ENCODE measurements around the gene SWSAP1.
A peak's percentile ranks its signal among the peaks of the same experiment; 100 is the strongest.
"Not testable (repeated sequence)": the region's sequence is repeated elsewhere in the genome, so short reads cannot be mapped to it uniquely, and the experiment has no call there.

SWSAP1 gene, protein sequence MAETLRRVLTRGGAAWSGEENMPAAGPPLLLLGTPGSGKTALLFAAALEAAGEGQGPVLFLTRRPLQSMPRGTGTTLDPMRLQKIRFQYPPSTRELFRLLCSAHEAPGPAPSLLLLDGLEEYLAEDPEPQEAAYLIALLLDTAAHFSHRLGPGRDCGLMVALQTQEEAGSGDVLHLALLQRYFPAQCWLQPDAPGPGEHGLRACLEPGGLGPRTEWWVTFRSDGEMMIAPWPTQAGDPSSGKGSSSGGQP

GRCh38 chr19:11374433-11375142, at the start of gene SWSAP1:
TSS of gene SWSAP1 (plus strand) at chr19:11374666. CDS start at chr19:11374681, 15 bp downstream.
- DNase-seq, result peak; percentile 97 to 98

DNA sequence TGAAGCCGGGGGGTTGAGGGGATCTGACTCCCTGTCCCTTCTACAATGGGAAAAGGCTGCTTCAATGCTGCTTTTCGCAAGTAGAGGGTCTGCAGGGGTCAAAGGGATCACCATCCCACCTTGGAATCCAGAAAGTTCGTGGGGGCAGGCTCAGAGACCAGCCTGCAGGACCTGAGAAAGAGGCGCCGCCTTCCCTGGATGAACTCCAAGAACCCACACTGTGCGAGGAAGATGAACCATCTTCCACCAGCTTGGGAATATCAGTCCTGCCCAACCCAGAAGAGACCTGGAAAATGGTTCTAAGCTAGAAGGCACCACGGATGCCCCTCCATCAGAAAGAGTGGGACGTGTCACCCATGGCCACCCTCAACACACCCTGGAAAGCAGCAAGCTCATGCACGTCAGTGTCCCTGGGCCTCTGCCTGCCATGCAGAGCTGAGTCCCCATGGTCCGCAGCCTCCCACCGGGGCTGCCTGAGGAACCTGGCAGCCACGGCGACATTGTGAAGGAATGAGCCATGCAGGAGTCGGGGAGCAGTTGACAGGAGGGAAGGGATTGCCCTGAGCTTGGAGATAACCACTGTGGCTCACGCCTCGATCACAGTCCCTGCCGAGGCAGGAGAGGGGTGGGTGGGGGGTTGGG, 49.6 kb upstream of the SWSAP1 start:
- DNase-seq, result no peak

DNA sequence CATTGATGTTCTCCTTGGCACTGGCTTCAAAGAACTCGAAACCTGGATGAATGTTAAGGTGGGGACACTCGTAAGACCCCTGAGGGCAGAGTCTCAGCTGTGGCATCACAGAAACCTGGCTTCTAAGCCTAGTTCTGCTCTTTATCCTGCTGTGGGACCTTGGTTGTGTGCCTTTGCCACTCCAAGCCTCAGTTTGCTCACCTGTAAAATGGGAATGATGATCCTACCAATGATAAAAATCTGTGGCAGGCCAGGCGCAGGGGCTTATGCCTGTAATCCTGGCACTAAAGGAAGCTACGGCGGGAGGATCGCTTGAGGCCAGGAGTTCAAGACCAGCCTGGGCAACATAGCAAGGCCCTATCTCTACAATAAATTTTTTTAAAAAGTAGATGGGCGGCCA, 48.9 kb upstream of the SWSAP1 start:
- DNase-seq, result no peak

DNA sequence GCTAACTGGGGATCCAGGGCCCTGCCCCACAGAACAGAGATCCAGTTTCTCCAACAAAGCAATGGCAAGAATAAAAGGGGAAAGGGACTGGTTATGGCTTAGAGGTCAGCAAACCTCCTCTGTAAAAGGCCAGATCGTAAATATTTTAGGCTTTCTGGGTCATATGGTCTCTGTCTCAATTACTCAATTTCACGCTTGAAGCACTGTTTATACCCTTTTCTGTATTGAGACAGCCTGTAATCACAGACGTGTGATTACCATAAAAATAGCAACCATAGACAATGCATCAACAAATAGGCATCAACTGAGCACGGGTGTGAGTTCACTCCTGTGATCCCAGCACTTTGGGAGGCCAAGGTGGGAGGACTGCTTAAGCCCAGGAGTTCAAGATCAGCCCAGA, 44.3 kb upstream of the SWSAP1 start:
- DNase-seq, result no peak

- no peak for DNase-seq
Measured at GRCh38 chr19:11331502-11331901, 43.0 kb upstream of the SWSAP1 start.

DNA sequence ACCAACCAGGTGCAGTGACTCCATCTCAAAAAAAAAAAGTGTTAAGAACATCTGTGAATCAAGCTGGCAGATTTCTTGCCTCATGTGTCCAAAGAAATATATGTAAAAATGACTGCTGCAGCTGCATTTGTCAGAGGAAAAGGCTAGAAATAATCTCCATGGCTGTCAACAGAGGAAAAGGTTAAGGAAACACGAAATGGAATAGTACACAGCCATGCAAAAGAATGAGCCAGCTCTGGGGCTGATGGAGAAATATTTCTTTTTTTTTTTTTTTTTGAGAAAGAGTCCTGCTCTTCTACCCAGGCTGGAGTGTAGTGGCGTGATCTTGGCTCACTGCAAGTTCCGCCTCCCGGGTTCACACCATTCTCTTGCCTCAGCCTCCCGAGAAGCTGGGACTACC, 41.6 kb upstream of the SWSAP1 start:
- DNase-seq, result no peak

DNA sequence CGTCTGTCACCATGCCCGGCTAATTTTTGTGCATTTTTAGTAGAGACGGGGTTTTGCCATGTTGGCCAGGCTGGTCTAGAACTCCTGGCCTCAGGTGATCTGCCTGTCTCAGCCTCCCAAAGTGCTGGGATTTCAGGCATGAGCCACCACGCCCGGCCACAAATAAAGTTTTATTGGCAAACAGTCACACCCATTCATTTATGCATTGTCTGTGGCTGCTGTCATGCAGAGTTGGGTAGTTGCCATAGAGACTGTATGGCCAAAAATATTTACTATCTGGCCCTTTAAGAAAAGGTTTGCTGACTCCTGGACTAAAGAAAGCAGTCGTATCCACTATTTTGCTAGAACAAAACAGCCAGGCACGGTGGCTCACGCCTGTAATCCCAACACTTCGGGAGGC, 40.6 kb upstream of the SWSAP1 start:
- DNase-seq, result not testable (repeated sequence)

GRCh38 chr19:11335449-11336146, 38.9 kb upstream of the SWSAP1 start:
- no peak for DNase-seq

GRCh38 chr19:11337080-11337479, 37.4 kb upstream of the SWSAP1 start:
- DNase-seq, result no peak

- DNase-seq, result no peak
Measured at GRCh38 chr19:11338121-11338520, 36.3 kb upstream of the SWSAP1 start.

DNA sequence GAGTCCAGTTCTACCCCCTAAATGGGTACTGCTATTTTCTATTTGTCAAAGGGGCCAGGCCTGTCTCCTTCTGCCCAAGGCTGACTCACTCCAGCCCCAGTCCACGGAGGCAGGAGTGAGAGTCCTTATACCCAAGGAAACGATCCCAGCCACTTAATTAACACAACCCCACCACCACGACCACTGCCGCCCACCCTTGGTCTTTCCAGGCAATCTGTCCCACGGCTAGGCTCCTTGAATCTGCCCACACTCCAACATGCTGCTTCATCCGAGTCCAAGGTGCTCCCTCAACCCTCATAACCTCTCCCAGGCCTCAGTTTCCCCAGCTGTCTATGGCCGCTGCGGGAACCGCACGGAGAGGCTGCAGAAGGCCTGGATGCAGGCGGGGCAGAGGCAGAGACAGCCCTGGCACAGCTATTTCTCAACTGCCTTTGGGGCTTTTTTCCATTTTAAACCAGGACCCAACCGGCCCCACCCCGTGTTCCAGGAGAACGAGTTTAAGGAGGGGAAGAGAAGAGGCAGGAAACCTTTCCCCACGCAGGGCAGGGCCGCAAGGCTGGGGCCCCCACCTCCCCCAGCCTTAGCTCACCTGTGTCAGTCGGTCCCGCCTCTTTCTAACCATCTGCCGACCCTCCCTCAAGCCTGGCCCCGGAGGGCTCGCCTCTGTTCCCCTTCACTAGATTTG, 35.8 kb upstream of the SWSAP1 start:
- no peak for DNase-seq

DNA sequence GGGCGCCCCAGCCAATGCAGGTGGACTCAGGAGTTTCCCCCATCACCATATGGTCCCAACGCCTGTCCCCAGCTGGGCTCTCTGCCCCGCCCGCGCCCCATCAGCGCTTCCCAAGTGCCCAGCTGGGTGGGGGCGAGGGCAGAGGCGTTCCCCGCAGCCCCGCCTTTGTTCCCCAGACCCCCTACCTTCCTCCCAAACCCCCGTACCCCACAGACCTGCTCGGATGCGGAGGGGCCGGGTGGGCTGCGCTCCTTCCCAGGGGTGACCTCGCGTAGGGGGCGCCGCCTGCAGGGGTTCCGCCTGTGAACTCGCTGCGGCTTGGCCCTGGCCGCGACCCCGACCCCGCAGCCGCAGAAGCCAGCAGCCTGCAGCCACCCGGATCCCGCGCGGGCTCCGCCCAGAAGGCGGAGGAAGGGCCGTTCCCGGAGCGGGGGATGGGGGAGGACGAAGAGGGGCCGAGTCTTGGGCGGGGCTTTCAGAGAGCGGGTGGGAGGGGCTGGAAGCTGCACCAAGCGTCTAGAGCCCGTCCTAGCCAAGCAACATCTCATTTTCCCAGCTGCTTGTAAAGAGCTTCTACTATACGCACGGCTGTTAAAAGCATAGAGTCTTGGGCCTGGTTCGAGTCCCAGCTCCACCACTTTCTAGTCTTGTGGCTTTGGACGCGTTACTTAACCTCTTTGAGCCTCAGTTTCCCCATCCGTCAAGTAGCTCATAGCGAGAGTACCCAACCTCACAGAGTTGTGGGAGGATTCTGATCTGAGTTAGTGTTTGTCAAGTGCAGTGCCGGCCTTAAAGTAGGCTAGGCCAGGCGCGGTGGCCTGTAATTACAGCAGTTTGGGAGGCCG, 35.0 kb upstream of the SWSAP1 start, which contains the start of gene RAB3D:
TSS of gene RAB3D (minus strand) at position 404 of the 845 bp plus-strand sequence. CDS start 2,258 bp downstream, outside the sequence.
- peak; percentile 92 to 94 for DNase-seq

DNA sequence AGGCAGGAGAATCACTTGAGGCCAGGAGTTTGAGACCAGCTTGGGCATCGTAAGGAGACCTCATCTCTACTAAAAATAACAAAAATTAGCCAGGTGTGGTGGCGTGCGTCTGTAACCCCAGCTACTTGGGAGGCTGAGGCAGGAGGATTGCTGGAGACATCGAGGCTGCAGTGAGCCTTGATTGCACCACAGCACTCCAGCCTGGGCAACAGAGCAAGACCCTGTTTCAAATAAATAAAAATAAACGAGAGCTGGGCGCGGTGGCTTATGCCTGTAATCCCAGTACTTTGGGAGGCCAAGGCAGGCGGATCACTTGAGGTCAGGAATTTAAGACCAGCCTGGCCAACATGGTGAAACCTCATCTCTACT, 34.4 kb upstream of the SWSAP1 start:
- DNase-seq, result not testable (repeated sequence)

DNA sequence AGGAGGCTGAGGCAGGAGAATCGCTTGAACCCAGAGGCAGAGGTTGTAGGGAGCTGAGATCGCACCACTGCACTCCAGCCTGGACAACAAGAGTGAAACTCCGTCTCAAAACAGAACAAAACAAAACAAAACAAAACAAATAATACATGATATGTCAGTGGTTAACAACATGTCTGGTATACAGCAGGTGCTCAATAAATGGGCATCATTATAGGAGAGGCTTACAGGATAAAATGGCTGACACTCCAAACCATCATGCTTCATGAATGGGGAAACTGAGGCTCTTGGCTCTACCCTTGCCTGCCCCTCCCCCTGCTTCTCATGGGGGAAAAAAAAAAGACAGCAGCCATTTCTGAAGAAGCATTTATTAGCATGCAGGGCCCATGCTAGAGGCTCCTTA, 32.0 kb upstream of the SWSAP1 start:
- DNase-seq, result no peak

- no peak for DNase-seq
Measured at GRCh38 chr19:11345122-11345803, 29.2 kb upstream of the SWSAP1 start.

- DNase-seq, result peak; percentile 99
Measured at GRCh38 chr19:11346104-11346940, 28.1 kb upstream of the SWSAP1 start, which contains the start of the genes CCDC159 and TMEM205. TSS of gene CCDC159 (plus strand) at chr19:11346519. CDS start at chr19:11346607, 88 bp downstream. TSS of gene TMEM205 (minus strand) at chr19:11346268. CDS start at chr19:11345619, 649 bp downstream.

- DNase-seq, result no peak
Measured at GRCh38 chr19:11347546-11348039, 26.9 kb upstream of the SWSAP1 start.

DNA sequence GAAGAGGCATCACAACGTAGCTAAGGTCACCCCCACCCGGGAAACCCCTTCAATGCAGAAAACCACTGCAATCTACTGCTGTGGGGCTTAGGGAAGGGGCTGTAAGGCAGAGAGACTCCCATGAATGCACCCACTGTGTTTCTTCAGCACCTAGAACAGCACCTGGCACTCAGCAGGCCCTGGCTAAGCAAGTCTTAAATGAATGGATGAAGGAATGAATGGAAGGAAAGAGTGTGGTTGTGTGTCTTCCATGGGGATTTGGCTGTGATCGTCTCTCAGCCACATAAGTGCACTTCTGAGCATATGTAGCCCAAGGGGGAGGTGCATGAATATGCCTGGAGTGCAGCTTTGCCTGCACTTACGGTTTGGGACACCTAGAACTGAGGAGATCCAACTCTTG, 25.3 kb upstream of the SWSAP1 start:
- DNase-seq, result no peak

DNA sequence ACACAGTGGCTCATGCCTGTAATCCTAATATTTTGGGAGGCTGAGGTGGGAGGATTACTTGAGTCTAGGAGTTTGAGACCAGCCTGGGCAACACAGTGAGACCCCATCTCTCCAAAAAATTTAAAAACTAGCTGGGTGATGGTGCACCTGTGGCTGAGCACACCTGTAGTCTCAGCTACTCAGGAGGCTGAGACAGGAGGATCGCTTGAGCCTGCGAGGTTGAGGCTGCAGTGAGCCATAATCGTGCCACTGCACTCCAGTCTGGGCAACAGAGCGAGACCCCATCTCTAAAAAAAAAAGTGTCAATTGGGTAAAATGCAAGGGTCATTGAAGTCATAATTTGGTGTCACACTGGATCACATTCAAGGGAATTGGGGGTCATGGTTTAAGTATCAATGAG, 20.4 kb upstream of the SWSAP1 start:
- DNase-seq, result not testable (repeated sequence)
